ENCODE data around the gene TMEM238L. TPM values are rescaled to one million over a fixed set of nuclear protein-coding genes. Genes with fewer than 3 reads are reported as not detected.

TMEM238L gene
- total RNA-seq, 1 experiment from 2014 or later: not detected

- no peak for DNase-seq (ENCODE audit: low read depth)
Measured at GRCh38 chr17:10805911-10806310, 2.0 kb upstream of the TMEM238L start.

GRCh38 chr17:10804546-10804945 lies 647 bp upstream of the TMEM238L start:
- no peak for DNase-seq (ENCODE audit: low read depth)

- DNase-seq (ENCODE audit: low read depth): no peak
Measured at GRCh38 chr17:10803350-10803749, 549 bp downstream of the TMEM238L start.

- no peak for DNase-seq (ENCODE audit: low read depth)
Measured at GRCh38 chr17:10802496-10803284, 1.2 kb downstream of the TMEM238L start.

- DNase-seq (ENCODE audit: low read depth): no peak
Measured at GRCh38 chr17:10799407-10799806, 4.5 kb downstream of the TMEM238L start.

GRCh38 chr17:10798910-10799309 lies 5.0 kb downstream of the TMEM238L start:
- no peak for DNase-seq (ENCODE audit: low read depth)

GRCh38 chr17:10798332-10798749 lies 5.6 kb downstream of the TMEM238L start:
- peak; percentile 46 for DNase-seq (ENCODE audit: low read depth)

- DNase-seq (ENCODE audit: low read depth): no peak
Measured at GRCh38 chr17:10797476-10798328, 6.2 kb downstream of the TMEM238L start.

GRCh38 chr17:10793816-10794215 lies 10.1 kb downstream of the TMEM238L start:
- DNase-seq (ENCODE audit: low read depth): peak; percentile 53

GRCh38 chr17:10793256-10793655 lies 10.6 kb downstream of the TMEM238L start:
- DNase-seq (ENCODE audit: low read depth): peak; percentile 28

GRCh38 chr17:10792151-10792550 lies 11.7 kb downstream of the TMEM238L start:
- DNase-seq (ENCODE audit: low read depth): peak; percentile 40

- DNase-seq (ENCODE audit: low read depth): peak; percentile 30
Measured at GRCh38 chr17:10790491-10791401, 13.2 kb downstream of the TMEM238L start.

GRCh38 chr17:10789694-10790271 lies 14.1 kb downstream of the TMEM238L start:
- DNase-seq (ENCODE audit: low read depth): no peak

- no peak for DNase-seq (ENCODE audit: low read depth)
Measured at GRCh38 chr17:10787306-10788045, 16.4 kb downstream of the TMEM238L start.

- DNase-seq (ENCODE audit: low read depth): no peak
Measured at GRCh38 chr17:10785295-10785694, 18.6 kb downstream of the TMEM238L start.

- DNase-seq (ENCODE audit: low read depth): no peak
Measured at GRCh38 chr17:10779609-10780008, 24.3 kb downstream of the TMEM238L start.

- DNase-seq (ENCODE audit: low read depth): no peak
Measured at GRCh38 chr17:10777890-10778289, 26.0 kb downstream of the TMEM238L start.

GRCh38 chr17:10777131-10777807 lies 26.6 kb downstream of the TMEM238L start:
- no peak for DNase-seq (ENCODE audit: low read depth)

GRCh38 chr17:10776381-10776780 lies 27.5 kb downstream of the TMEM238L start:
- no peak for DNase-seq (ENCODE audit: low read depth)

- DNase-seq (ENCODE audit: low read depth): no peak
Measured at GRCh38 chr17:10775740-10776356, 28.1 kb downstream of the TMEM238L start.
